Left kidney (tissue), 2 donors: Measurements from ENCODE around the gene PDRG1. TPM values are rescaled to one million over a fixed set of nuclear protein-coding genes. Genes with fewer than 3 reads are reported as not detected.

Source experiments
- DNase-seq: peaks from one replicate; pipeline ENCODE4 v3.0.0-alpha.2; 2013
- polyA plus RNA-seq: library from polyadenylated mRNA; unstranded; fragments of 120-200 nt; gene quantifications from one replicate; pipeline ENCODE4 v1.2.1, GENCODE V29; 2013; ENCODE audit not compliant: insufficient read length

Gene PDRG1
- polyA plus RNA-seq, 1 donor = 19.6 TPM

GRCh38 chr20:31909253-31910070, 42.4 kb downstream of the PDRG1 start:
- DNase-seq = no peak

- DNase-seq = no peak
These were observed 43.4 kb downstream of the PDRG1 start for GRCh38 chr20:31908424-31908823.

GRCh38 chr20:31908016-31908415, 43.8 kb downstream of the PDRG1 start:
- DNase-seq = no peak

- no peak for DNase-seq
These were observed 44.8 kb downstream of the PDRG1 start for GRCh38 chr20:31907046-31907445.

- DNase-seq = no peak
These were observed 45.8 kb downstream of the PDRG1 start for GRCh38 chr20:31906001-31906400.

- no peak for DNase-seq
These were observed 48.0 kb downstream of the PDRG1 start for GRCh38 chr20:31903627-31904386.

GRCh38 chr20:31901615-31902014, 50.2 kb downstream of the PDRG1 start:
- DNase-seq = no peak

- DNase-seq = no peak
These were observed 54.3 kb downstream of the PDRG1 start for GRCh38 chr20:31897541-31897940.

GRCh38 chr20:31896049-31896448, 55.8 kb downstream of the PDRG1 start:
- no peak for DNase-seq

GRCh38 chr20:31894980-31895675, 56.7 kb downstream of the PDRG1 start:
- DNase-seq = peak; percentile 52

Other genes with a start within 250 kb of the PDRG1 start
- 66.2 TPM for gene BCL2L1, start 229.2 kb downstream of the PDRG1 start, polyA plus RNA-seq
- 71.2 TPM for gene TPX2, start 212.8 kb downstream of the PDRG1 start, polyA plus RNA-seq
- gene MYLK2, start 132.7 kb downstream of the PDRG1 start, polyA plus RNA-seq = 0.76 TPM
- 3.9 TPM for gene FOXS1, start 106.4 kb downstream of the PDRG1 start, polyA plus RNA-seq
- 16.0 TPM for gene DUSP15, start 81.5 kb downstream of the PDRG1 start, polyA plus RNA-seq
- gene TTLL9, start 81.4 kb downstream of the PDRG1 start, polyA plus RNA-seq = 5.5 TPM
- gene XKR7, start 16.1 kb upstream of the PDRG1 start, polyA plus RNA-seq = 0.35 TPM
- gene CCM2L, start 58.4 kb upstream of the PDRG1 start, polyA plus RNA-seq = 5.2 TPM
- gene HCK, start 100.2 kb upstream of the PDRG1 start, polyA plus RNA-seq = 1.8 TPM
- gene TM9SF4, start 157.7 kb upstream of the PDRG1 start, polyA plus RNA-seq = 72.0 TPM